Natural killer cell treated with Interleukin-12 subunit alpha and Interleukin-12 subunit beta and Interleukin-15 and Interleukin-18, amount 100 ng/mL, for 72 hours (primary cell): ENCODE results near the gene TRPV6. TPM values are rescaled to one million over a fixed set of nuclear protein-coding genes. Genes with fewer than 3 reads are reported as not detected.

Experiments used
- total RNA-seq, 2 donors: library from RNA; stranded (reverse); gene quantifications; one replicate each; pipeline ENCODE4 v1.2.3, GENCODE V29; 2022

The TRPV6 gene
- total RNA-seq, 2 donors from 2014 or later: not detected

Other genes starting within 250 kb of the TRPV6 start
- gene PRSS1, start 136.3 kb downstream of the TRPV6 start, total RNA-seq: not detected
- under 1 TPM in 1 of 2 donors, not detected in 1; 0.76 TPM for gene PRSS2, start 114.8 kb downstream of the TRPV6 start, total RNA-seq
- 1 to 10 TPM in 1 of 2 donors, under 1 TPM in 1; 0.64 to 1.8 TPM for gene EPHB6, start 30.7 kb downstream of the TRPV6 start, total RNA-seq
- gene TRPV5, start 48.0 kb upstream of the TRPV6 start, total RNA-seq: not detected
- gene LLCFC1, start 53.7 kb upstream of the TRPV6 start, total RNA-seq: not detected
- gene KEL, start 76.6 kb upstream of the TRPV6 start, total RNA-seq: not detected
- gene OR9A2, start 141.4 kb upstream of the TRPV6 start, total RNA-seq: not detected
- not detected for gene OR6V1, start 166.6 kb upstream of the TRPV6 start, total RNA-seq
- not detected for gene PIP, start 246.3 kb upstream of the TRPV6 start, total RNA-seq